HG03575 (cell line): ENCODE data around the gene RAPGEF1.

Source experiments
- ATAC-seq: cut with Tn5 transposase; IDR thresholded peaks from one replicate; pipeline ENCODE4 v1.9.1; 2021; ENCODE audit not compliant: unreplicated experiment, insufficient number of reproducible peaks, low FRiP score; ENCODE audit errors: extremely low read depth

RAPGEF1 gene

GRCh38 chr9:131732636-131733289 lies 7.1 kb downstream of the RAPGEF1 start:
- no peak for ATAC-seq

GRCh38 chr9:131732061-131732526 lies 7.8 kb downstream of the RAPGEF1 start:
- ATAC-seq, result no peak

GRCh38 chr9:131731644-131732043 lies 8.2 kb downstream of the RAPGEF1 start:
- ATAC-seq, result no peak

- no peak for ATAC-seq
Observed at GRCh38 chr9:131731237-131731636, 8.6 kb downstream of the RAPGEF1 start.

GRCh38 chr9:131728961-131729360 lies 10.9 kb downstream of the RAPGEF1 start:
- ATAC-seq, result no peak

- ATAC-seq, result no peak
Observed at GRCh38 chr9:131728546-131728910, 11.3 kb downstream of the RAPGEF1 start.

GRCh38 chr9:131727795-131728545 lies 11.9 kb downstream of the RAPGEF1 start:
- no peak for ATAC-seq

- ATAC-seq, result no peak
Observed at GRCh38 chr9:131727184-131727759, 12.6 kb downstream of the RAPGEF1 start.

- no peak for ATAC-seq
Observed at GRCh38 chr9:131724683-131725082, 15.2 kb downstream of the RAPGEF1 start.

- no peak for ATAC-seq
Observed at GRCh38 chr9:131723632-131724031, 16.2 kb downstream of the RAPGEF1 start.

- no peak for ATAC-seq
Observed at GRCh38 chr9:131722255-131722654, 17.6 kb downstream of the RAPGEF1 start.

GRCh38 chr9:131721076-131721475 lies 18.8 kb downstream of the RAPGEF1 start:
- ATAC-seq, result no peak

GRCh38 chr9:131720330-131720729 lies 19.5 kb downstream of the RAPGEF1 start:
- no peak for ATAC-seq

GRCh38 chr9:131719262-131719908 lies 20.5 kb downstream of the RAPGEF1 start:
- no peak for ATAC-seq

GRCh38 chr9:131717719-131718460 lies 22.0 kb downstream of the RAPGEF1 start:
- ATAC-seq, result no peak

GRCh38 chr9:131715906-131716305 lies 24.0 kb downstream of the RAPGEF1 start:
- no peak for ATAC-seq

- ATAC-seq, result no peak
Observed at GRCh38 chr9:131714821-131715220, 25.1 kb downstream of the RAPGEF1 start.

GRCh38 chr9:131714161-131714646 lies 25.7 kb downstream of the RAPGEF1 start:
- no peak for ATAC-seq

- no peak for ATAC-seq
Observed at GRCh38 chr9:131713016-131713415, 26.9 kb downstream of the RAPGEF1 start.
